Stimulated activated CD8-positive, alpha-beta memory T cell treated with anti-CD3 and anti-CD28 coated beads, Interleukin-7, amount 100 ng/mL, for 1 hour (primary cell): Measurements from ENCODE around the gene ESF1.

Experiments used
- DNase-seq, 2 donors: peaks; one replicate each; pipeline ENCODE4 v3.0.0-alpha.2; 2020; ENCODE audit warnings: low read depth in 2 of 2

Gene ESF1

DNA sequence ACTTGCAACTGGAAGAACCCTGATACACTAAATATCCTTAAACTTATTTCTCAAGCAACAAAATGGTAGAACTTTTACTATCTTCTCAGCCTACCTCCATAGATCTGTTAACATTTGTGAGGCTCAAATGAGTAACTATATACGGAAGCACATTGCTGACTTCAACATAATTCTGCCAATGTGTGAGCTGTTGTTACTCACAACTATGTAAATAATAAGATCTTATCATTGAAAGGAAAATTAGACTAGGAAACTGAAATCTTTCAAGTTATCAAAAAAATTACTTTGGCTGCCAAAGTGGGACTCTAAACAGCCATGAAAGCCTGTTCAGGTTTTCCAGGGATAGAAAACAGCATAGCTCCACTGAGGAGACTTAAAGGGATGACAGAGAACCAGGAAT is 105.8 kb downstream of the ESF1 start:
- no peak for DNase-seq

DNA sequence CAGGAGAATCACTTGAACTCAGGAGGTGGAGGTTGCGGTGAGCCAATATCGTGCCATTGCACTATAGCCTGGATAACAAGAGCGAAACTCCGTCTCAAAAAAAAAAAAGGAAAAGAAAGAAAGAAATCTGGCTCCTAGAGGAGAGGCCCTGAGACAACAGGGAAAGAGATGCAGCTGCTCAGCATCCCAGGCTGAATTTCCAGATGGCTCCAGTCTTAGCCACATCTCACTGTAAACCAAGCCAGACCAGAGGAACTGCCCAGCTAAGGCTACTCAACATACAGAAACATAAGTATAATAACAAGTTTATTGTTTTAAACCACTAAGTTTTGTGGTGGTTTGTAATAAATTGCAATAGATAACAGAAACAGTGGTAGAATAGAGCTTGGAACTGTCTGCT is 107.5 kb downstream of the ESF1 start:
- no peak for DNase-seq

DNA sequence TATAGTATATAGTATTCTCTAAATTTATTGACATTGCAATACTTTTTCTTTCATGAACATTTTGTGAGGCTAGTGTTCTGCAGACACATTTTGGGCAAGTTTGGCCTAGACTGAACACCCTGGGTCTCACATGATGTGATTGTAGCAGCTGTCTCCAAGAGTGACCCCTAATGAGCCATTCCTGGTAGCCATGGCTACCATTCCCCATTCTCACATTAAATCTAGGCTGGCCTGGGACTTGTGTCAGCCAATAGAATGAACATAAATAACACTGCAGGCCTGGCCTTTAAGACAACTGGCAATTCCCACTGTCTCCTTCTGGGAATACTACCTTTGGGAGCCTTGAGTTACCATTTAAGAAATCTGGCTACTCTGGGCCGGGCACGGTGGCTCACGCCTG is 108.0 kb downstream of the ESF1 start:
- no peak for DNase-seq

DNA sequence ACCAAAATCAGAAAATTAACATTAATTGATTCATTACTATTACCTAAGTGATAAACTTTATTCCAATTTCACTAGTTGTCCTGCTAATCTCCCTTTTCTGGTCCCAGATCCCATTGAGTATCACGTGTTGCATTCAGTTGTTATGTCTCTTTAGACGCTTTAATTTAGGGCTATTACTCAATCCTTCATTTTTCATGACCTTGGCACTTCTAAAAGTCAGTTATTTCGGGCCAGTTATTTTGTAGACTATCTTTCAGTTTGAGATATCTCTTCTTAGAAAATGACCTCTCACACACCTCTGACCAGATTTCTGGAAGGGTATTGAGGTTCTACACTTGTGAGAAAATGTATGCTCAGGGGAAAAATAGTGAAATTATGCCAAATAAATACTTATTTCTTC is 112.0 kb downstream of the ESF1 start:
- DNase-seq: no peak

DNA sequence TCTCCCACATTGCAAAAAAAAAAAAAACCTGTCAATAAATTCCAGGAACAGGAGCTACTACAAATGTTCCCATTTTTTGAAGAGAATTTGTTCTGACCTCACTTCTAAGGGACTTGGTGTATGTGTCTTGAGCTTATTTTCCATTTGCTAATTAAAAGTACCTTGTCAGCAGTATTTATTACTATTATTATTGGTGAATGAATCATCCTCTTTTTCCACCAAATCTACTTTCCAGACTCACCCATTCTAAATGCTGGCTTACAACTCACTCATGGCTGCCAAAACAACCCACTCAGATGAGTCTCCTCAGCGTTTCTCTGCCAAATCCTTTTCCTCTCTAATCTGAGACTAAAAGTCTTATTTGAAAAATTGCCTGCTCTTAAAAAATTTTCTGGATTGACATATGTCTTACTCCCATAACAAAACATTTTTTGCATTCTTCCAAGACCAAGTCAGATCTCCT is 112.8 kb downstream of the ESF1 start:
- no peak for DNase-seq

DNA sequence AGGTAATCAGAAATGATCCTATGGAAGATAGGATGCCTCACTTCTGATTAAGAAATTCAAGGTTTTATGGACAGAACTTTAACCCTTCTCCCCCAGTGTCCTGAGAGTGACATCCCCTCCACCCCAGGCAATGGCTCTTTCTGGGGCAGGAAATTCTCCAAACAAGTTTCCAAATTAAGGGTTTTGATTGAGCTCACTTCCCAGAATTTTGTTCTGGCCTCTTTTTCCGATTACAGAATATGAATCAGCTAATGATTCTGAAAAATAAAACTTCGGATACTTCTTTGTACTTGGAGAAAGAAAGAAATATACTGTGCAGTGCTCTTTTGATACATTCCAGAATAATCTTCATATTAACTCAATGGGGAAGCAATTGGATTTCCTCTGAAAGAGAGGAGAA is 113.2 kb downstream of the ESF1 start:
- no peak for DNase-seq

DNA sequence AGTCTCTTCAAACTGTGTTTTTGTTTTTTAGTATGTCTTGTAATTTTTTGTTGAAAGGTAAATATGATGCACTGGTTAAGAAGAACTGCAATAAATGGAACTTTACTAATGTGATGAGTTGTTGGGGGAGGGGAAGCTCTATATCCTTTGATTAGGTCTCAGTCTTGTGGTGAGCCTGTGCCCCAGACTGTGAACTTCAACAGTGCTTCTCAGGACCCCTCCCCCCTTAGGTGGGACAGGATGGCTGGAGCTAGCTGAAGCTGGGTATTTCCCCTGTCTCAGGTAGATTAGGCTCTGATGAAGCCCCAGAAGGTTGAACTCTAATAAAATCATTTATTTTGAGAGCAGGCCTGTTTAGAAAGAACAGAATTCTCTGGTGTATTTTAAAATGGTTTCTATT is 114.6 kb downstream of the ESF1 start:
- DNase-seq: no peak

DNA sequence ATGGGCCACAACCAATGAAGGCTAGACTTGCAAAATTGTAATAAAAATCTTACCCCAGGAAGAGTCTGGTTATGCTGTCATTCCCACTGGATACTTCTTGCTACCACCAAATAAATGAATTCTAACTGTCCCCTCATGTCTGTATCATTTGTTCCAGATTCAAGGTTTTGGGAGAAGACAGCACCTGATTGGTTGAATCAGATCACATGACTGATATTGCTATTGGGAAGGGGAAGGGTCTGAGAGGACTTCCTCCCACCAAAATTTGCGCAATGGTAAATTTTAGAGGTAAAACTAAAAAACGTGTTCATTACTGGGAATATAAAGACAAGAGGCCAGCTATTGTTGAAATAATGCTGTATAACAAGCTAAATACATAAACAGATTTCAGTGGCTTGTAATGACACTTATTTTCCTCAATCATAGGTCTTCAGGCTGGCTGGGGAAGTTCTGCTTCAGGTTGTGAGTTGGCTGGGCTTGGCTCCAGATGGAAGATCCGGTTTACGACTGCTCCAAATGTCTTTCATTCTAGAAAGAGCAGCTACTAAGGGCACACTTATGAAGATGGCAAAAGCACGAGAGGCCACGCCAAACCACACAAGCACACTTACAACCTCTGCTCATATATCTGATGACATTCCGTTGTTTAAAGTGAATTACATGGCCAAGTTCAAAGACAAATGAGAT is 118.9 kb downstream of the ESF1 start:
- DNase-seq: no peak
